Liver (tissue), 9 donors: ENCODE results near the gene KLHL28. TPM values are rescaled to one million over a fixed set of nuclear protein-coding genes. Genes with fewer than 3 reads are reported as not detected.

Source experiments
- DNase-seq: peaks from one replicate; pipeline ENCODE4 v3.0.0-alpha.2; 2017; ENCODE audit warnings: low spot score
- H3K27ac ChIP-seq, 2 donors: one replicate each; pipeline ENCODE4 v1.7.0; 2013; ENCODE audit warnings: inconsistent platforms in 2 of 2, low read length in 2 of 2, control low read depth in 1 of 2, low read depth in 1 of 2, mild to moderate bottlenecking in 1 of 2
- H3K27me3 ChIP-seq, 4 donors: one replicate each; pipeline versions ENCODE4 v1.6.1 to v1.7.0; 2013; ENCODE audit warnings: low read length in 3 of 4, inconsistent platforms in 1 of 4, mild to moderate bottlenecking in 1 of 4, moderate library complexity in 1 of 4; ENCODE audit not compliant: control insufficient read depth in 4 of 4, insufficient read depth in 4 of 4
- H3K36me3 ChIP-seq, 4 donors: one replicate each; pipeline versions ENCODE4 v1.6.1 to v1.7.0; 2013; ENCODE audit warnings: low read length in 3 of 4, mild to moderate bottlenecking in 3 of 4, low read depth in 1 of 4, moderate library complexity in 1 of 4; ENCODE audit not compliant: control insufficient read depth in 4 of 4, insufficient read depth in 3 of 4
- H3K4me1 ChIP-seq, 4 donors: one replicate each; pipeline versions ENCODE4 v1.6.1 to v1.7.0; 2013; ENCODE audit warnings: low read length in 3 of 4, mild to moderate bottlenecking in 3 of 4, moderate library complexity in 1 of 4; ENCODE audit not compliant: control insufficient read depth in 4 of 4, insufficient read depth in 4 of 4
- H3K4me3 ChIP-seq, 3 donors: one replicate each; pipeline versions ENCODE4 v1.6.1 to v1.7.0; 2013; ENCODE audit warnings: low read length in 3 of 3, control low read depth in 1 of 3, low read depth in 1 of 3, mild to moderate bottlenecking in 1 of 3
- H3K9ac ChIP-seq, 2 donors: one replicate each; pipeline ENCODE4 v1.7.0; 2013; ENCODE audit warnings: low read length in 2 of 2, mild to moderate bottlenecking in 2 of 2, moderate library complexity in 2 of 2, control low read depth in 1 of 2, low read depth in 1 of 2
- H3K9me3 ChIP-seq, 4 donors: one replicate each; pipeline versions ENCODE4 v1.6.1 to v1.7.0; 2013; ENCODE audit warnings: low read length in 3 of 4; ENCODE audit not compliant: control insufficient read depth in 4 of 4
- EGR1 ChIP-seq, 2 donors: IDR thresholded peaks; 2 replicates each; pipeline ENCODE4 v1.6.1; 2016 to 2018; ENCODE audit warnings: antibody characterized with exemption in 2 of 2, low read depth in 2 of 2
- FOXA1 ChIP-seq: IDR thresholded peaks from 2 replicates; pipeline ENCODE4 v1.6.1; 2016; ENCODE audit warnings: antibody characterized with exemption
- FOXA2 ChIP-seq: IDR thresholded peaks from 2 replicates; pipeline ENCODE4 v1.6.1; 2016; ENCODE audit warnings: antibody characterized with exemption
- GABPA ChIP-seq, 2 donors: IDR thresholded peaks in 1 of 2; conservative IDR thresholded peaks in 1 of 2; 2 replicates each; pipeline ENCODE4 v1.6.1; 2016; ENCODE audit warnings: antibody characterized with exemption in 2 of 2, mild to moderate bottlenecking in 1 of 2, moderate library complexity in 1 of 2
- HNF4A ChIP-seq, 2 donors: conservative IDR thresholded peaks; 2 replicates each; pipeline ENCODE4 v1.6.1; 2016; ENCODE audit warnings: antibody characterized with exemption in 2 of 2, mild to moderate bottlenecking in 2 of 2
- HNF4G ChIP-seq: IDR thresholded peaks from 2 replicates; pipeline ENCODE4 v1.6.1; 2016; ENCODE audit warnings: antibody characterized with exemption
- JUND ChIP-seq, 2 donors: IDR thresholded peaks; 2 replicates each; pipeline ENCODE4 v1.6.1; 2016; ENCODE audit warnings: antibody characterized with exemption in 2 of 2
- NR2F2 ChIP-seq: IDR thresholded peaks from 2 replicates; pipeline ENCODE4 v1.6.1; 2016; ENCODE audit warnings: antibody characterized with exemption
- RXRA ChIP-seq, 2 donors: IDR thresholded peaks; 2 replicates each; pipeline ENCODE4 v1.6.1; 2017 to 2018; ENCODE audit warnings: antibody characterized with exemption in 2 of 2, mild to moderate bottlenecking in 1 of 2
- SP1 ChIP-seq: IDR thresholded peaks from 2 replicates; pipeline ENCODE4 v1.6.1; 2018; ENCODE audit warnings: antibody characterized with exemption, mild to moderate bottlenecking
- YY1 ChIP-seq: IDR thresholded peaks from 2 replicates; pipeline ENCODE4 v1.6.1; 2016; ENCODE audit warnings: antibody characterized with exemption, mild to moderate bottlenecking
- WGBS: extraction: QIAGEN DNeasy Blood & Tissue Kit; methylation state at CpG from one replicate; pipeline ENCODE4 v1.1.7; 2013; 5-methylcytosine and 5-hydroxymethylcytosine counted together
- polyA plus RNA-seq, 2 donors: library from polyadenylated mRNA; stranded (reverse) in 1 of 2; unstranded in 1 of 2; fragments of 200-250 nt in 1 of 2; fragments of >200 nt in 1 of 2; fragmentation: Nextera tagmentation in 1 of 2; extraction: Ambion mirVana in 1 of 2; gene quantifications; one replicate each; pipeline versions ENCODE4 v1.2.1 to v1.2.3, GENCODE V29; 2013 to 2015
- total RNA-seq, 2 donors: library from RNA; depleted of rRNA; stranded (reverse); fragments of >200 nt; gene quantifications; one replicate each; pipeline ENCODE4 v1.2.3, GENCODE V29; 2014
- TF ChIP-seq, protein P1 (sequence below): fragments of 150-350 bp; IDR thresholded peaks from 2 replicates; pipeline ENCODE4 v1.5.1; 2017; ENCODE audit warnings: improper control_type of control experiment, low read depth, low read length; ENCODE audit not compliant: missing input control
- TF ChIP-seq, protein P2 (sequence below): IDR thresholded peaks from 2 replicates; pipeline ENCODE4 v1.6.1; 2016; ENCODE audit warnings: antibody characterized with exemption
- TF ChIP-seq, protein P3 (sequence below): IDR thresholded peaks from 2 replicates; pipeline ENCODE4 v1.6.1; 2016; ENCODE audit warnings: antibody characterized with exemption
- TF ChIP-seq, protein P4 (sequence below): IDR thresholded peaks from 2 replicates; pipeline ENCODE4 v1.6.1; 2016; ENCODE audit warnings: antibody characterized with exemption
- TF ChIP-seq, protein P5 (sequence below): IDR thresholded peaks from 2 replicates; pipeline ENCODE4 v1.6.1; 2016; ENCODE audit warnings: antibody characterized with exemption, mild to moderate bottlenecking
- donor health status: healthy.
- donor health status: healthy.
- donor health status: healthy.
- donor health status: healthy.
- donor health status: healthy.

The KLHL28 gene
- total and polyA plus RNA-seq, 4 donors, result 2.3 to 7.9 (median 5.7) TPM

DNA sequence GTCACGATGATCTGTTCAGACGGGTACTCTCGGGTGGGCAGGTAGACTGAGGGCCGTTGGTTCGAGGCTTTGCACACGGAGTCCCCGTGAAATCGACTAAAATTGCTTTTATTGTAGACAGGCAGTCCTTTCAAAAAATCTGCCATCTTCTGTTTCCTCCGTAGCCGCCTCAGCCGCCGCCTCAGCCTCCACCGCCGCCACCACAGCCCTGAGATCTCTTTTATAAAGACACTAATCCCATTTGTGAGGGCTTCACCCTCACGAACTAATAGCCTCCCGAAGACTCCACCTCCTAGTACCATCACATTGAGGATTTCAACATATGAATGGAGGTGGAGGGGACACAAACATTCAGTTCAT lies 74.2 kb downstream of the KLHL28 start (continued):
- TF ChIP-seq, protein P1, sequence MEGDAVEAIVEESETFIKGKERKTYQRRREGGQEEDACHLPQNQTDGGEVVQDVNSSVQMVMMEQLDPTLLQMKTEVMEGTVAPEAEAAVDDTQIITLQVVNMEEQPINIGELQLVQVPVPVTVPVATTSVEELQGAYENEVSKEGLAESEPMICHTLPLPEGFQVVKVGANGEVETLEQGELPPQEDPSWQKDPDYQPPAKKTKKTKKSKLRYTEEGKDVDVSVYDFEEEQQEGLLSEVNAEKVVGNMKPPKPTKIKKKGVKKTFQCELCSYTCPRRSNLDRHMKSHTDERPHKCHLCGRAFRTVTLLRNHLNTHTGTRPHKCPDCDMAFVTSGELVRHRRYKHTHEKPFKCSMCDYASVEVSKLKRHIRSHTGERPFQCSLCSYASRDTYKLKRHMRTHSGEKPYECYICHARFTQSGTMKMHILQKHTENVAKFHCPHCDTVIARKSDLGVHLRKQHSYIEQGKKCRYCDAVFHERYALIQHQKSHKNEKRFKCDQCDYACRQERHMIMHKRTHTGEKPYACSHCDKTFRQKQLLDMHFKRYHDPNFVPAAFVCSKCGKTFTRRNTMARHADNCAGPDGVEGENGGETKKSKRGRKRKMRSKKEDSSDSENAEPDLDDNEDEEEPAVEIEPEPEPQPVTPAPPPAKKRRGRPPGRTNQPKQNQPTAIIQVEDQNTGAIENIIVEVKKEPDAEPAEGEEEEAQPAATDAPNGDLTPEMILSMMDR, result no peak
- TF ChIP-seq, protein P2, sequence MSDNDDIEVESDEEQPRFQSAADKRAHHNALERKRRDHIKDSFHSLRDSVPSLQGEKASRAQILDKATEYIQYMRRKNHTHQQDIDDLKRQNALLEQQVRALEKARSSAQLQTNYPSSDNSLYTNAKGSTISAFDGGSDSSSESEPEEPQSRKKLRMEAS, result no peak
- TF ChIP-seq FOXA1 (no peak), NR2F2 (no peak), HNF4A (conservative IDR thresholded peaks at IDR 0.05) (no peak), HNF4G (no peak)

DNA sequence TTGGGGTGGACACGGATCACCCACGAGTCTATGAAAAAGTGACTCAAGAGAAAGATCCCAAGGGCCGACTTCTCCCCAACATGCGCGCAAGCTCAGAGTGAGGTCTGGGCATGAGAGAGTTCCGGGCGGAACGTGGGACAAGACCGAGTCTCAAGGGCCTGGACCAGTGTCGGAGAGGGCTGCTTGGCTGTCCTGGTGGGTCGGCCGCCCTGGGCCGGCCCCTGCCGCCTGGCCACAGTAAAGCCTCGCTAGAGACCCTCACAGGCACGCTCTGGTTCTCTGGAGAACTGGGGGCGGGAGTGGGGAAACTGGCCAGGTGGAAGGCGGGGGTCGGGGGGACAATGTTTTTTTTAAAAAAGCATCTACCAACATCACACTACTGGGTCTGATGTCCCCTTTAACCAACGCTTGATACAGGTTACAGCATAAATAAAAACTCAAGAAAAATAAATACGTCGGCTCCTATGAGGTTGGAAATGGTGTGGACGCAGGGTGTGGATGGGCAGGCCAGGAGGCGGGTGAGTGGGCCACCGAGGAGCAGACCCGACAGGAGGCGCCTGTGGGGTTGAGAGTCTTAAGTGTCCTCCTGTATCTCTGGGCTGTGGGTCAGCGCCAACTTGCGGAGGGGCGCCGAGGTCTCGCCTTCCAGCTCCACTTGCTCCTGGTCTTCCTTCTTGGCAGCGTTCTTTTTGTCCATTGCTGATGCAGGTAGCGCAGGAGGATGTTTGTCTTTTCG lies 74.7 kb downstream of the KLHL28 start:
- TF ChIP-seq FOXA2, result no peak
- TF ChIP-seq, protein P3, sequence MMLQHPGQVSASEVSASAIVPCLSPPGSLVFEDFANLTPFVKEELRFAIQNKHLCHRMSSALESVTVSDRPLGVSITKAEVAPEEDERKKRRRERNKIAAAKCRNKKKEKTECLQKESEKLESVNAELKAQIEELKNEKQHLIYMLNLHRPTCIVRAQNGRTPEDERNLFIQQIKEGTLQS, result no peak
- TF ChIP-seq JUND (IDR thresholded peaks at IDR 0.05), result no peak
- TF ChIP-seq FOXA1, result no peak
- TF ChIP-seq, protein P4, sequence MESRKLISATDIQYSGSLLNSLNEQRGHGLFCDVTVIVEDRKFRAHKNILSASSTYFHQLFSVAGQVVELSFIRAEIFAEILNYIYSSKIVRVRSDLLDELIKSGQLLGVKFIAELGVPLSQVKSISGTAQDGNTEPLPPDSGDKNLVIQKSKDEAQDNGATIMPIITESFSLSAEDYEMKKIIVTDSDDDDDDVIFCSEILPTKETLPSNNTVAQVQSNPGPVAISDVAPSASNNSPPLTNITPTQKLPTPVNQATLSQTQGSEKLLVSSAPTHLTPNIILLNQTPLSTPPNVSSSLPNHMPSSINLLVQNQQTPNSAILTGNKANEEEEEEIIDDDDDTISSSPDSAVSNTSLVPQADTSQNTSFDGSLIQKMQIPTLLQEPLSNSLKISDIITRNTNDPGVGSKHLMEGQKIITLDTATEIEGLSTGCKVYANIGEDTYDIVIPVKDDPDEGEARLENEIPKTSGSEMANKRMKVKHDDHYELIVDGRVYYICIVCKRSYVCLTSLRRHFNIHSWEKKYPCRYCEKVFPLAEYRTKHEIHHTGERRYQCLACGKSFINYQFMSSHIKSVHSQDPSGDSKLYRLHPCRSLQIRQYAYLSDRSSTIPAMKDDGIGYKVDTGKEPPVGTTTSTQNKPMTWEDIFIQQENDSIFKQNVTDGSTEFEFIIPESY, result no peak
- no peak for TF ChIP-seq NR2F2
- TF ChIP-seq EGR1 (IDR thresholded peaks at IDR 0.05; ENCODE audit: low read depth in 2 of 2), result no peak
- TF ChIP-seq, protein P1, result no peak
- no peak for TF ChIP-seq HNF4G
- no peak for TF ChIP-seq YY1
- TF ChIP-seq, protein P5, sequence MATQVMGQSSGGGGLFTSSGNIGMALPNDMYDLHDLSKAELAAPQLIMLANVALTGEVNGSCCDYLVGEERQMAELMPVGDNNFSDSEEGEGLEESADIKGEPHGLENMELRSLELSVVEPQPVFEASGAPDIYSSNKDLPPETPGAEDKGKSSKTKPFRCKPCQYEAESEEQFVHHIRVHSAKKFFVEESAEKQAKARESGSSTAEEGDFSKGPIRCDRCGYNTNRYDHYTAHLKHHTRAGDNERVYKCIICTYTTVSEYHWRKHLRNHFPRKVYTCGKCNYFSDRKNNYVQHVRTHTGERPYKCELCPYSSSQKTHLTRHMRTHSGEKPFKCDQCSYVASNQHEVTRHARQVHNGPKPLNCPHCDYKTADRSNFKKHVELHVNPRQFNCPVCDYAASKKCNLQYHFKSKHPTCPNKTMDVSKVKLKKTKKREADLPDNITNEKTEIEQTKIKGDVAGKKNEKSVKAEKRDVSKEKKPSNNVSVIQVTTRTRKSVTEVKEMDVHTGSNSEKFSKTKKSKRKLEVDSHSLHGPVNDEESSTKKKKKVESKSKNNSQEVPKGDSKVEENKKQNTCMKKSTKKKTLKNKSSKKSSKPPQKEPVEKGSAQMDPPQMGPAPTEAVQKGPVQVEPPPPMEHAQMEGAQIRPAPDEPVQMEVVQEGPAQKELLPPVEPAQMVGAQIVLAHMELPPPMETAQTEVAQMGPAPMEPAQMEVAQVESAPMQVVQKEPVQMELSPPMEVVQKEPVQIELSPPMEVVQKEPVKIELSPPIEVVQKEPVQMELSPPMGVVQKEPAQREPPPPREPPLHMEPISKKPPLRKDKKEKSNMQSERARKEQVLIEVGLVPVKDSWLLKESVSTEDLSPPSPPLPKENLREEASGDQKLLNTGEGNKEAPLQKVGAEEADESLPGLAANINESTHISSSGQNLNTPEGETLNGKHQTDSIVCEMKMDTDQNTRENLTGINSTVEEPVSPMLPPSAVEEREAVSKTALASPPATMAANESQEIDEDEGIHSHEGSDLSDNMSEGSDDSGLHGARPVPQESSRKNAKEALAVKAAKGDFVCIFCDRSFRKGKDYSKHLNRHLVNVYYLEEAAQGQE, result no peak
- no peak for TF ChIP-seq GABPA (IDR thresholded peaks at IDR 0.05 in 1 of 2, conservative IDR thresholded peaks at IDR 0.05 in 1 of 2)
- no peak for TF ChIP-seq RXRA (IDR thresholded peaks at IDR 0.05)
- no peak for TF ChIP-seq SP1
- peaks cover 0 to 9% (median 0%) of the 10 kb centered on the region in 4 donors for H3K9me3 ChIP-seq
- WGBS, result 95% methylated on average over 35 of the region's 35 CpGs
- no peaks in the 10 kb centered on the region for H3K4me1 ChIP-seq
- H3K9ac ChIP-seq, result no peak overlapping the region
- H3K36me3 ChIP-seq, result no peaks in the 10 kb centered on the region
- H3K4me3 ChIP-seq, result no peak overlapping the region
- H3K27ac ChIP-seq, result no peak overlapping the region
- no peak for DNase-seq
- H3K27me3 ChIP-seq, result no peaks in the 10 kb centered on the region
